B cell (primary cell): ENCODE data around the gene TRIM47.

ENCODE experiments used
- CTCF ChIP-seq: fragments of 200-600 bp; IDR thresholded peaks from one replicate; pipeline ENCODE4 v1.8.0; 2022; ENCODE audit warnings: antibody characterized with exemption, mild to moderate bottlenecking
- EZH2 ChIP-seq: IDR thresholded peaks from 2 replicates; pipeline ENCODE4 v1.6.1; 2012; ENCODE audit warnings: borderline replicate concordance, low read depth, mild to moderate bottlenecking, moderate library complexity, low read length; ENCODE audit not compliant: insufficient read depth, poor library complexity, severe bottlenecking

DNA sequence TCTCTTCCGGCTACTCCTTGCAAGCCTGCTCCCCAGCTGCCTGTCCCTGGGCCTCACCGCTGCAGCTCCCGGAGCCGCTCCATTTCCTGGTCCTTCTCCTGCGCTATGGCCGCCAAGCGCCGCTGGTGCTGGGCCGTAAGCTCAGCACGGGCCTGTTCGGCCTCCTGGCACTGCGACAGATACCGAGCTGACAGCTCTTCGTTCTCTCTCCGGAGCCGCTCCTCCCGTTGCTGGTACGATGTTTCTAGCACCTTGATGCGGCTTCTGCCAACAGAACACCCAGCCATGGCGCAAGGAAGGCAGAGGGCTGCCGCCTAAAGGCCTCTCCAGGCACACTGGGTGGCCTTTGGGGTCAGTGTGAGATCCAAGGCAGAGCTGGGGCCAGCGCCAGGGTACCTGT, 41.2 kb upstream of the TRIM47 start:
- no peak for TF ChIP-seq CTCF
- no peak for TF ChIP-seq EZH2
